HG03060 (cell line): ENCODE data around the gene ACP6.

Source experiments
- ATAC-seq: cut with Tn5 transposase; IDR thresholded peaks from one replicate; pipeline ENCODE4 v1.9.1; 2021; ENCODE audit warnings: low read depth, moderate number of reproducible peaks; ENCODE audit not compliant: unreplicated experiment

ACP6 gene

DNA sequence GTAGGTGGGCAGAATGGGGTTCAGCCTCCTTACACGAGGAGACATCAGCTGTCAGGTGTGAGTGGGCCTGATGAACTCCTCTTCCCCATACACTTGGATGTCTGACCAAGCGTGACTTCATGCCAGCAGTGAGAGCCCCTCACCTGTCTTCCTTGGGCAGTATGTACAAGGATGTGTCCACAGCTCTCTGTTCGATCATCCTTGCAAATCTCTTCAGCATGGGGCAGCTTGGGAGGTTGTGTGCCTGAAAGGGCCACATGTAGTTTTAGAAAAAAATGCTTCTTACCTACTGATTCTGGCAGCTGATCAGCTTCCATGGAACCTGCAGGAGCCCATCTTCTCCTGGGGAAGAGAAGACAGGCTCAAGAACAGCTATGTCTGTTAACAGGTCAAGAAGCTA is 18.0 kb downstream of the ACP6 start:
- ATAC-seq: no peak

DNA sequence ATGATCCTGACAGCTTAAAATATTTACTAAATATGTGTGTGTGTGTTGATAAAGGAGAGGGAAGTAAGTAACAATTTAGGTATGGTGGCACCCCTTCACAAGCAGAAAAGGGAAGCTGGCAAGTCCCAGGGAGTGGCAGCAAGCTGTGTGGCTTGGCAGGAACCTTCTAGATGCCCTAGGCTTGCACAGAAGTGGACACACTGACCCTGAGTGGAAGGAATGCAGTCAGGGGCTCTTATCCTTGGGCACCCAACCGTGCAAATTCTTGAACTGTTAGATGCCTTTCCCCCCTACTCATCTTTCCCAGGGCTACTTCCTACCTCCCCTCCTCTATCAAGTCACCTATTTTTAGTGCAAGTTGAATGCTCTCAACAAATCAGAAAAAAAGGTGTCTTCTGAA is 18.9 kb downstream of the ACP6 start:
- ATAC-seq: no peak

DNA sequence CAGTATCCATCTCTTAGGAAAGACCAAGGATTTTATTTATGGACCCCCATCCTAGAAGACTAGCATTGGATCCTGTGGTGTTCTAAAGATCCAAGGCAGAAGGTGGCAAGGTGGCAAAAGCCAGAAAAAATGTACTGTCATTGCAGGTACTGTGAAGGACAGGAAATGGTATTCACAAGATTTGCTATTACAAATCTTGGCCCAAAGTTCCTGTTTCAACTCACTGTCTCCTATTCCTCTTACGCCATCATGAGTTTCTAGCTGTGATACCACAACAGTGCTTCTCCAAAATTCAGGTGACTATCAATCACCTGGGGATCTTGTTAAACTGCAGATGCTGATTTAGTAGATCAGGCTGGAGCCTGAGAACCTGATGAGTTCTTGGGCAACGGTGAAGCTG is 21.4 kb downstream of the ACP6 start:
- ATAC-seq: no peak

DNA sequence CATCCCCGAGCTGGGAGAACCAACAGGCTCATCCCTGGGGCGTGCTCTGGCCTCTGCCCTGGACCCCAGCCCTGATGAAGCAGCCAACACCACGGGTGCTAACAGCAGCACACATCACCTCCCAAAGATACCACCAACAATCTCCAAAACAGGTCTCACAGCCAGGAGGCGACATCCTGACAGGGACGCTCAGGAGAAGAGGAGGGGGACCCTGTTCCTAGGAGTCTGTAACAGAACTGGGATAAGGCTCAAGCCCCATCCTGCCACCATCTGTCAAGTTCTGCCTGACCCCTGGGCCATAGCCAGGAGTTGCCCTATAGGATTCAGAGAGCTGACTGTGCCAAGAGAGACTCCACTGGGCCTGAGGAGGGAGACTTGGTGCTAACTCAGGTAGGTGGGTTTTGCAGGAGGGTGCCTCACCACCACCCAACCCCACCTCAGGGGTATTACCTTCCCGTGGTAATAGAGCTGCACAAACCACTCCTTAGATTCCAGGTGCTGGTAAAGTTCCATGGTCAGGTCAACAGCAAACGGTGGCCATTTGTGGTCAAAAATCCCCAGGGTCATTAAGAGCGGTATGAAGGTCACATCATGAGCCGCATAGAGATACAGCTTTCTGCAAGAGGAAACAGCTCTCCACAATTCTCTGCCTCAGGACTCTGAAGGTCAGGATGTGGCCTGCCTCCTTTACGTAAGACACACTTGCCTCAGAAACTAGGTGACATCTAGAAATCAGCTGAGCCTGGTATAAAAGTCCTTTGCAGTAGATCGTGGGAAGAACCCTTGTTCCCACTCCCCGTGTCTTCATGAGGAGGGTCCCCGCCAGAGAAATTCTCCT is 22.3 kb downstream of the ACP6 start:
- ATAC-seq: no peak

DNA sequence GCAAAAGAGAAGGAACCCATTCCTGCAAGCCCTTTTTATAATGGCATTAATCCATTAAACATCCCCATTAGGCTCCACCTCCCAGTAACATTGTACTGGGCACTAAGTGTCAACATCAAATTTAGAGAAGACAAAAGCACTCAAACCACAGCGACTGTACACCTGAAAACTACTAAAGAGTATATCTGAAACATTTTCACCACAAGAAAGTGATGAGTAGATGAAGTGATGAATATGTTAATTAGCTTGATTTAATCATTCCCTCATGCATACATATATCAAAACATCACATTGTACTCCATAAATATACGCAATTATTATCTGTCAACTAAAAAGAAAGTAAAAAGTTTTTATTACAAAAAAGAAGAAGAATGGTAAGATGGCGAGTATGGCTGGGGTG is 26.4 kb downstream of the ACP6 start:
- no peak for ATAC-seq

DNA sequence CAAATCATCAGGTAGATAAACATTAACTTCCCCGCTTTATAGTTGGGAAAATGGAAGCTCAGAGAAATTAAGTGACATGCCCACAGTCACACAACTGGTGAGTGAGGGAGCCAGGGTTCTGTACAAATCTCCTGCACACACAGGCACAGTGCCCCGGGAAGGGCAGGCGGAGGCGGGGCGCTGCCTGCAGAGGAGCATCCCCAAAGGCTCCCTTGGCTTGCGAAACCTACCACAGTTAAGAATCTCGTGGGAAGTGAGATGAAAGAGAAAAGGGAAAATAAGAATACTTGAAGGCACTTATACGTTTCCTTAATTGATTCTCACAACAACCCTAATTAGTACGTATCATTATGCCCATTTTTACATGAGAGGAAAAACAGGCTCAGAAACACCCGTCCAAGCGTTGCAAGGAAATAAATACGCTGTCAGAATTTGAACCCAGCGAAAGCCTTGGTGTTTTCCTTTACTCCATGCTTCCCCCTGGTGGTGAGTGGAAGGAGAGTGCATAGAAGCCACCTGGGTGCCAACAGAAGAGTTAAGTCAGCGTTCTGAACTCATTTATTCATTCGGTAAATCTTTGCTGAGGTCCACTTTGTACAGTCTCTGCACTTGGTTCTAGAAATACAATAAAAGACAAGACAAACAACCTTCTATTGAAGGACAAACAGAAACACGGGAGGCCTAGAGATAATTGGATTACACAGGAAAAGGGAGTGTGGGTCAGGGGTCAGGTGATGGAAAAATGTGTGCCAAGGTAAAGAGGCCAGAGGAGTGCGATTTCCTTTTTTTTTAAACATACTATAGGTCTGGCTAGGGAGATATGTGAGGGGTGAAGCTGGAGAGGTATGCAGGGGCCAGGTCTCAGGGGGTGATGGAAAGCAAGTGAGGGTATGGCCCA is 28.4 kb downstream of the ACP6 start:
- no peak for ATAC-seq

- no peak for ATAC-seq
Measured at GRCh38 chr1:147641291-147641690, 29.0 kb downstream of the ACP6 start.

GRCh38 chr1:147640553-147641165 is 29.7 kb downstream of the ACP6 start:
- ATAC-seq: no peak

GRCh38 chr1:147636314-147636713 is 34.0 kb downstream of the ACP6 start:
- no peak for ATAC-seq

DNA sequence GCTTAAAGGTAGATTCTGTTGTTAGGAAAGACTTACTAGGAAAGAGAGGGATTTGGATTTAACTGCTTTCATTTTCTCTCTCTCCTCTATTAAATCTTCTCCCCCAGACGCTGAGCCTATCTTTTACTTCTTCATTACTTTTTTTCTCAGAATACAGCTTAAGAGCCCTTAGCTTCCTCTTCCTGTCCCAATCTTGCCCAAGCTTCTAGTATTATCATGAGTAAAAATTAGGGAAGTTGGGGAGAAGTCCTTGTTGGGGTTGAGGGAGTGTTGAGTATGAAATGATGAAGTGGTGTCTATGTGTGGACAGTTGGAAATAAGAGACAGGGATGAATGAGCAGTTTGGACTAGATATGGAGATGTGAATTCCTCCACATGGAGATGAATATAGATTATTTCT is 35.0 kb downstream of the ACP6 start:
- no peak for ATAC-seq

DNA sequence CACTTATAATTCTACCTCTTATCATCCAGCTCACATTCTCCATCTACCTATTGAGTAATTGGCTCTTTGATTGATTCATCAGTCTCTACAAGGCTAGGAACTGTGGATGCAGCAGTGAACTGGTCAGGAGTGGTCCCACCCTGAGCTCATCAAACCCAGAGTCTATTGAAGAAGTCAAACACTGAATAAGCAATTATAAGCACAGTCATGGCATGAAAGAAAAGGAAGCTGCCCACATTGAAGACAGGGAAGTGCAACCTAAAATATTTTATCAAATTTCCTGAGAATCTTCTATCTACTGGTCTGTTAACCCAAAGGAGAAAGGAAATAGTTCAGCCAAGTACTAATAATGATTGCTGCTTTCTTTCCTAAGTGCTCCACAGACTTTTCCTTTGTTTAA is 35.7 kb downstream of the ACP6 start:
- ATAC-seq: no peak

GRCh38 chr1:147633759-147634158 is 36.6 kb downstream of the ACP6 start:
- ATAC-seq: no peak

GRCh38 chr1:147631839-147632238 is 38.5 kb downstream of the ACP6 start:
- no peak for ATAC-seq

DNA sequence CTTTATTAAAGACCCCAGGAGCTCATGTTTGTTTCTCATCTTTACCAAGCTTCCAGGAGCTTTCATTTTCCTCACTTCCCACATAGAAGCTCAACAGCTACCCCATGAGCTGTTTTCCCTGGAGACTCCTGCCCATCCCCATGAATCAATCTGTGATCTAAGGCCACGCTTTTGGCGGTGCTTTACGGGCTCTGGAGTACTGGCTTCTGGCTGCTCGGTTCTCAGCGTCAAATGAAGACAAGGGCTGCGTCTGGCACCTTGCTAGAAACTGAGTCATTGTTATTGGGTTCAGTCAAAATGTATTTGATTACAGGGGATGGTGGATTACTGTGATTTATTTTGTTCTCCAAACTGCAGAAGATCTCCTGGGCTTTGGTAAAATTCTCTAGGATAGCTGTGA is 39.9 kb downstream of the ACP6 start:
- no peak for ATAC-seq

GRCh38 chr1:147630022-147630421 is 40.3 kb downstream of the ACP6 start:
- ATAC-seq: no peak

DNA sequence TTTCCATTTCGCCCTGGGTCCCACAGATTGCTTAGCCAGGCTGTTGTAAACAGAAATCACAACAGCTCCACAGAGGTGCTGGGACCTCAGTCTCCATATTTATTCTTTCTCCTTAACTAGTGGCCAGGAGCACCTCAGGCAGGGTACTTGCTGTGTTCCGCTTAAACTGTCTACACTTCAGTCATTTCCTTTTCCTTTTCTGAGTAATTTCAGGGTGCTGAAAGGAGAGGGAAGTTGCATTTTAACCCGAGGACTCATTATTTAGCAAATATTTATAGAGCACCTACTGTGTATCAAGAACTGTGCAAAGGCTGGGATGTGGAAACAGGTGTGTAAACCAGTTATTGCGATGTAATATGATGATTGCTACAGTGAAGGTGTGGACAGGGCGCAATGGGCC is 41.9 kb downstream of the ACP6 start:
- ATAC-seq: no peak

DNA sequence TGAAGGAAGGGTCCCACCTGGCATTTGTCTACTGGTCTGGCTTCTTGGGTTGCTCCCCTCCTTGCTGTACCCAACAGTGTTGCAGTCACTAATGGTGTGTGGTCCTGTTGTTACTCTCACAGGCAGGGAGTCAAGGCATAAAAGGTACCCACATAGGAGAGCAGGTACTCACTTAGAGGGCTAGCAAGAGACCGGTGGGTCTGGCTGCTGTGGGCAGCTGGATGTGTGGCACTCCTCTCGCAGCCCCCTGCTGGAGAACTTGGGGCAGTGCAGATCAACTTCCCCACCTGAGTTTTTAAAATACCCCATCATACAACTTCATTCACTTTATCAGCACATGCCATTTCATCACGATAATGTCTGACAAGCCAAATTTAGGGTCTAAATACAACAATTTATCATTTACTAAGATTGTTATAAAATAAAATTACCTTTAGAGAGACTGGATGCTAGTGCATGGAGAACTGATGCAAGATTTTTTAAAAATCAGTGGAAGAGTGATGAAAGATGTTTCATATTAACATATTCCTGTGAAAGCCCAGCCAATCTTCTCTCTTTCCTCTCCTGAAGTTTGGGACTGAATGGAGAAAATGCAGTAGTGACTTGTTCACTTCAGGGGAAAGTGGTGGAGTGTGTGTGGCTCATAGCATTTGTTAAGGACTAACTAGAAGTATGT is 42.8 kb downstream of the ACP6 start:
- no peak for ATAC-seq

DNA sequence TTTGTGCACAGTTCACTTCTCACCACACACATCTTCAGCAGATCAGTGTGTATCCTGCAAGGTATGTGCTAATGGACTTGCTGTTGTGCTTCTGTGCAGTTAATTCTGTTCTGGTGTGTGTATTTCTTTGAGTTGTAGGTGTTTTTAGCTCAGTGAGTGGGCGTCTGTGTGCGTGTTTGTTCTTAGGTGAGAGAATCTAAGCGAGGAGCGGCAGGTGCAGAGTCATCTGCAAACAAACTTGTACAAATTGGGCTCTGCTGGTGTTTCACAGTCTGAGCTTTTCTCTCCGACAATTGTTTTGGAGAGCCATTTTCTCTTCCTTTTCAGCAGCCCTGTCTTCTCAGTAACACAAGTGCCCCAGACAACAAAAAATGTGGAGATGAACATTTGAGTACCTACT is 43.6 kb downstream of the ACP6 start:
- no peak for ATAC-seq

GRCh38 chr1:147626291-147626690 is 44.0 kb downstream of the ACP6 start:
- ATAC-seq: no peak

DNA sequence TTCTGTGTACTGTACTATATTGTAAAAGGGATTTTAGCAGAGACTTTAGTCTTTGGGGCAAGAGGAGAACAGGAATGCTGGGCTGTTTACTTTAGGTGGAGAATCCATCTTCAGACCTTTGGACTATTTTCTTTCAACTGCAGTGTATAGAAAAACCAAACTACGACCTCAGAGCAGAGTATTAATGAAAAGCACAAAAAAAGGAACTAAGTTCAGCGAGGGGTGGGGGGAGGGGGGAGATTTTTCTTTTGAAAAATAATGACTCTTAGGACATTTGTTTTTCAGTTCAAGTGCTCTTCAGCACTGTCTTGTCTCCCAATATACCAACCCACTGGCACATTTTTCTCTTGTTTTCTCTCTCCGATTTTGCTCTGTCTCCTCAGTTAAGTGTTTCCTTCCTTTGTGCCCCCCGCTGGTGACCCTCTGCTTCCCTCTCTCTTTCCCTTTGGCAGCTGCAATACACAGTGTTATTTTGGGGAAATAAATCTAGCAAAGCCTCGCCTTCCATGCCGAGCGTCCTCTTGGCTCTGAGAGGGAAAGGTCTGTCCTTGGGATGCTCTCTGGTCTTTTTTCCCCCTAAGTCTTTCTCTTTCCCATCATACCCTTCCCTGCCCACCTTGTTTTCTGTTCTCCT is 44.8 kb downstream of the ACP6 start:
- ATAC-seq: no peak
